ENCODE data around the gene HNRNPF.

Gene HNRNPF

DNA sequence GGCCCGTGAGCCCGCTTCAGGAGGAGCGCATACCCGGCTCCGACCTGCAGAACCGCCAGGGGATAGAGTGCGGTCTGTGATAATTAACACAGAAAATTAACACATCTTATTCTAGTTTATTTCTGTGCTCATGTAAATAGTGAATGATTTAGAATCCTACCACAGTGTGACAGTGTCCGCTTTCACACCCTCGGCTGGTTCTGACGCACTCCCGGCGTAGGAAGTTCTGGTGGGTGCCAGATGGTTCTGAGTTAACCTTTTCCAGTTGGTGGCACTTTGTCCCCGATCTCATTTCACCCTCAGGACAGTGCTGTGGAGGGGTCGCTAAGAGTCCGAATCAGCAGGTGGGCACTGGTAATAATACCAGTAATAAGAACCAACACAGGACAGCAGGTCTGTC lies 65.9 kb downstream of the HNRNPF start:
- DNase-seq (ENCODE audit: low spot score), result no peak
- TF ChIP-seq, protein P1, sequence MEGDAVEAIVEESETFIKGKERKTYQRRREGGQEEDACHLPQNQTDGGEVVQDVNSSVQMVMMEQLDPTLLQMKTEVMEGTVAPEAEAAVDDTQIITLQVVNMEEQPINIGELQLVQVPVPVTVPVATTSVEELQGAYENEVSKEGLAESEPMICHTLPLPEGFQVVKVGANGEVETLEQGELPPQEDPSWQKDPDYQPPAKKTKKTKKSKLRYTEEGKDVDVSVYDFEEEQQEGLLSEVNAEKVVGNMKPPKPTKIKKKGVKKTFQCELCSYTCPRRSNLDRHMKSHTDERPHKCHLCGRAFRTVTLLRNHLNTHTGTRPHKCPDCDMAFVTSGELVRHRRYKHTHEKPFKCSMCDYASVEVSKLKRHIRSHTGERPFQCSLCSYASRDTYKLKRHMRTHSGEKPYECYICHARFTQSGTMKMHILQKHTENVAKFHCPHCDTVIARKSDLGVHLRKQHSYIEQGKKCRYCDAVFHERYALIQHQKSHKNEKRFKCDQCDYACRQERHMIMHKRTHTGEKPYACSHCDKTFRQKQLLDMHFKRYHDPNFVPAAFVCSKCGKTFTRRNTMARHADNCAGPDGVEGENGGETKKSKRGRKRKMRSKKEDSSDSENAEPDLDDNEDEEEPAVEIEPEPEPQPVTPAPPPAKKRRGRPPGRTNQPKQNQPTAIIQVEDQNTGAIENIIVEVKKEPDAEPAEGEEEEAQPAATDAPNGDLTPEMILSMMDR (IDR thresholded peaks at IDR 0.05; ENCODE audit: borderline replicate concordance, control extremely low read depth, extremely low read depth, insufficient read depth, missing control alignments), result no peak

GRCh38 chr10:43342279-43343125 lies 66.5 kb downstream of the HNRNPF start:
- no peak for DNase-seq (ENCODE audit: low spot score)

More for the DNA sequence above, 65.9 kb downstream of the HNRNPF start:
- in situ Hi-C loops (cut with MboI; ENCODE audit: low sequenced_read_pairs, unreplicated experiment), result no loop called here

GRCh38 chr10:43341450-43341849 lies 67.5 kb downstream of the HNRNPF start:
- in situ Hi-C loops (cut with MboI; ENCODE audit: low sequenced_read_pairs, unreplicated experiment), result no loop called here
- TF ChIP-seq, protein P1 (IDR thresholded peaks at IDR 0.05; ENCODE audit: borderline replicate concordance, control extremely low read depth, extremely low read depth, insufficient read depth, missing control alignments), result no peak

More at GRCh38 chr10:43342279-43343125, 66.5 kb downstream of the HNRNPF start:
- in situ Hi-C loops (cut with MboI; ENCODE audit: low sequenced_read_pairs, unreplicated experiment), result no loop called here
- TF ChIP-seq, protein P1 (IDR thresholded peaks at IDR 0.05; ENCODE audit: borderline replicate concordance, control extremely low read depth, extremely low read depth, insufficient read depth, missing control alignments), result no peak

GRCh38 chr10:43340619-43341018 lies 68.4 kb downstream of the HNRNPF start:
- in situ Hi-C loops (cut with MboI; ENCODE audit: low sequenced_read_pairs, unreplicated experiment), result no loop called here
- no peak for DNase-seq (ENCODE audit: low spot score)
- TF ChIP-seq, protein P1 (IDR thresholded peaks at IDR 0.05; ENCODE audit: borderline replicate concordance, control extremely low read depth, extremely low read depth, insufficient read depth, missing control alignments), result no peak

More at GRCh38 chr10:43341450-43341849, 67.5 kb downstream of the HNRNPF start:
- DNase-seq (ENCODE audit: low spot score), result no peak

GRCh38 chr10:43340101-43340500 lies 68.9 kb downstream of the HNRNPF start:
- in situ Hi-C loops (cut with MboI; ENCODE audit: low sequenced_read_pairs, unreplicated experiment), result no loop called here
- no peak for DNase-seq (ENCODE audit: low spot score)
- TF ChIP-seq, protein P1 (IDR thresholded peaks at IDR 0.05; ENCODE audit: borderline replicate concordance, control extremely low read depth, extremely low read depth, insufficient read depth, missing control alignments), result no peak

DNA sequence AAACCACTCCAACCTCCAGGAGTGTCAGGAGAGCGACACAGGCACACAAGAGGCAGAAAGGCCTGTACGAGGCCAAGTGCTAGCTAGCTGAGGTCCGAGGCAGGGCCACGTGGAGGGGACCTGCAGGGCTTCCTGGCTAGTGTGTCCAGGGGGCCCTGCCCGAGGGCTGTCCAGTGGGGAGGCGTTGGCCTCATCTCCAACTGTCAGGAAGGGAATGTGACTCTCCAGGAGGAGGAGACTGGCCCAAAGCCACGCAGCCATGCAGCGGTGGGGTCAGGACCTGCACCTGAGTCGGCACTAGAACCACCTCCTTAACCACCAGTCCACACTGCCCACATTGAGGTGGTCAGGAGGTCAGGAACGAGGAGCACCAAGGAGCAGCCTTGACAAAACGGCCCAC lies 69.8 kb downstream of the HNRNPF start:
- DNase-seq (ENCODE audit: low spot score), result no peak
- TF ChIP-seq, protein P1 (IDR thresholded peaks at IDR 0.05; ENCODE audit: borderline replicate concordance, control extremely low read depth, extremely low read depth, insufficient read depth, missing control alignments), result no peak
- in situ Hi-C loops (cut with MboI; ENCODE audit: low sequenced_read_pairs, unreplicated experiment), result no loop called here

All from GM13976 (cell line).